IMR-90 (cell line): Measurements from ENCODE around the gene PAX8. TPM values are rescaled to one million over a fixed set of nuclear protein-coding genes. Genes with fewer than 3 reads are reported as not detected.

ENCODE experiments used
- ATAC-seq: fragments of 200-7000 bp; cut with Tn5 transposase; 2 replicates; pipeline ENCODE4 v1.9.1; 2020; ENCODE audit warnings: low read depth, mild to moderate bottlenecking, moderate library complexity
- BruUV-seq: library from RNA; stranded (reverse); fragments of 400-500 nt; replicated peaks from 2 replicates; lab custom pipeline; 2021; lab: Mats Ljungman, UMichigan
- CTCF ChIA-PET: fragments of 300-600 bp; formaldehyde crosslinking; extraction: SDS; loops from one replicate; lab custom pipeline; 2021; ENCODE audit warnings: antibody characterized with exemption; lab: Yijun Ruan, JAX
- POLR2A ChIA-PET: fragments of 300-600 bp; sonication (Branson Sonifier 250); formaldehyde crosslinking; loops from one replicate; lab custom pipeline; 2022; ENCODE audit warnings: antibody characterized with exemption; ENCODE audit not compliant: unreplicated experiment; lab: Charles Lee
- DNase-seq: peaks from one replicate; pipeline ENCODE4 v3.0.0; 2013
- H2AFZ ChIP-seq: replicated peaks from 2 replicates; pipeline ENCODE3; 2013; ENCODE audit warnings: low read length, mild to moderate bottlenecking; ENCODE audit not compliant: poor library complexity
- H2AK5ac ChIP-seq: 2 replicates; pipeline ENCODE4 v1.6.1; 2013; ENCODE audit warnings: low read depth, low read length, inconsistent platforms
- H2AK9ac ChIP-seq: replicated peaks from 2 replicates; pipeline ENCODE3; 2013; ENCODE audit warnings: mild to moderate bottlenecking, low read depth, low read length, moderate library complexity; ENCODE audit not compliant: poor library complexity
- H2BK120ac ChIP-seq: 2 replicates; pipeline ENCODE4 v1.6.1; 2013; ENCODE audit warnings: low read depth, low read length, inconsistent platforms
- H2BK15ac ChIP-seq: 3 replicates; pipeline ENCODE4 v1.6.1; 2013; ENCODE audit warnings: low read depth, low read length, inconsistent platforms
- H2BK20ac ChIP-seq: 2 replicates; pipeline ENCODE4 v1.6.1; 2013; ENCODE audit warnings: low read depth, mild to moderate bottlenecking, inconsistent platforms, low read length, moderate library complexity
- H2BK5ac ChIP-seq: 2 replicates; pipeline ENCODE4 v1.6.1; 2013; ENCODE audit warnings: mild to moderate bottlenecking, low read depth, low read length, inconsistent platforms; ENCODE audit not compliant: poor library complexity, severe bottlenecking
- H3K14ac ChIP-seq: replicated peaks from 2 replicates; pipeline ENCODE4 v1.6.1; 2013; ENCODE audit warnings: low read depth, low read length, inconsistent platforms
- H3K18ac ChIP-seq: 2 replicates; pipeline ENCODE4 v1.6.1; 2013; ENCODE audit warnings: low read depth, low read length, control low read depth
- H3K23ac ChIP-seq: 2 replicates; pipeline ENCODE4 v1.6.1; 2013; ENCODE audit warnings: low read depth, low read length, inconsistent platforms
- H3K27ac ChIP-seq: 2 replicates; pipeline ENCODE4 v1.5.1; 2013; ENCODE audit warnings: mild to moderate bottlenecking, control low read depth, low read length; ENCODE audit not compliant: insufficient read depth
- H3K27me3 ChIP-seq: 2 replicates; pipeline ENCODE4 v1.6.1; 2013; ENCODE audit warnings: low read length; ENCODE audit not compliant: control insufficient read depth, insufficient read depth
- H3K36me3 ChIP-seq: 2 replicates; pipeline ENCODE4 v1.6.1; 2013; ENCODE audit warnings: low read length, mixed read lengths; ENCODE audit not compliant: control insufficient read depth, insufficient read depth
- H3K4ac ChIP-seq: 2 replicates; pipeline ENCODE4 v1.6.1; 2013; ENCODE audit warnings: low read depth, low read length, inconsistent platforms
- H3K4me1 ChIP-seq: 2 replicates; pipeline ENCODE4 v1.6.1; 2013; ENCODE audit warnings: low read length, mixed read lengths; ENCODE audit not compliant: control insufficient read depth, insufficient read depth
- H3K4me2 ChIP-seq: 2 replicates; pipeline ENCODE4 v1.6.1; 2013; ENCODE audit warnings: low read depth, mild to moderate bottlenecking, control low read depth, low read length, moderate library complexity
- H3K4me3 ChIP-seq: 2 replicates; pipeline ENCODE4 v1.5.1; 2013; ENCODE audit warnings: low read depth, mild to moderate bottlenecking, control low read depth, low read length, moderate library complexity; ENCODE audit not compliant: insufficient read depth
- H3K56ac ChIP-seq: 2 replicates; pipeline ENCODE4 v1.6.1; 2013; ENCODE audit warnings: low read length, inconsistent platforms; ENCODE audit not compliant: insufficient read depth; ENCODE audit errors: extremely low read depth
- H3K79me1 ChIP-seq, 2 experiments: 2 replicates each; pipeline ENCODE4 v1.6.1; 2013; ENCODE audit warnings: low read length in 2 of 2, inconsistent platforms in 1 of 2, low read depth in 1 of 2
- H3K9ac ChIP-seq: 2 replicates; pipeline ENCODE4 v1.6.1; 2013; ENCODE audit warnings: low read depth, low read length, control low read depth
- H3K9me1 ChIP-seq: 2 replicates; pipeline ENCODE4 v1.6.1; 2013; ENCODE audit warnings: low read length, inconsistent platforms; ENCODE audit not compliant: insufficient read depth
- H3K9me3 ChIP-seq: 2 replicates; pipeline ENCODE4 v1.6.1; 2013; ENCODE audit warnings: low read length; ENCODE audit not compliant: control insufficient read depth, insufficient read depth
- H4K20me1 ChIP-seq: 2 replicates; pipeline ENCODE4 v1.6.1; 2013; ENCODE audit warnings: low read length, inconsistent platforms; ENCODE audit not compliant: insufficient read depth
- H4K5ac ChIP-seq: 2 replicates; pipeline ENCODE4 v1.6.1; 2013; ENCODE audit warnings: mild to moderate bottlenecking, low read depth, low read length, control low read depth
- H4K8ac ChIP-seq, 2 experiments: 2 replicates each; pipeline ENCODE4 v1.6.1; 2013; ENCODE audit warnings: low read depth in 2 of 2, low read length in 2 of 2, control low read depth in 1 of 2, inconsistent platforms in 1 of 2
- H4K91ac ChIP-seq: 2 replicates; pipeline ENCODE4 v1.6.1; 2013; ENCODE audit warnings: low read depth, low read length, inconsistent platforms; ENCODE audit not compliant: insufficient read depth
- MXI1 ChIP-seq: IDR thresholded peaks from 2 replicates; pipeline ENCODE4 v1.6.1; 2012; ENCODE audit warnings: low read depth, mild to moderate bottlenecking, low read length, moderate library complexity, borderline replicate concordance
- whole genome bisulfite sequencing, 2 experiments: methylation state at CpG; one replicate each; pipeline versions ENCODE4 v1.1.5 to v1.1.7; 2013; ENCODE audit warnings: missing lambda C conversion rate in 2 of 2; ENCODE audit not compliant: insufficient read length in 1 of 2; ENCODE audit errors: extremely low coverage in 2 of 2; 5-methylcytosine and 5-hydroxymethylcytosine counted together
- dilution Hi-C: fragments of 300-500 bp; cut with HindIII; formaldehyde crosslinking; loops from one replicate; pipeline ENCODE4 v1.14.3; 2018; ENCODE audit warnings: low sequenced_read_pairs; ENCODE audit not compliant: unreplicated experiment
- in situ Hi-C: fragments of 300-500 bp; cut with MboI; formaldehyde crosslinking; loops from 3 replicates; pipeline ENCODE4 v1.14.3; 2019; ENCODE audit warnings: low sequenced_read_pairs, inconsistent platforms, mixed read lengths
- intact Hi-C: fragments of 100-400 bp; cut with micrococcal nuclease; formaldehyde crosslinking; loops from 2 replicates; pipeline ENCODE4 v1.10.0; 2022
- polyA plus RNA-seq, 3 experiments: library from polyadenylated mRNA; depleted of rRNA; stranded (reverse); fragments of >200 nt; gene quantifications; 2 replicates each; pipeline ENCODE4 v1.2.3, GENCODE V29; 2012; ENCODE audit warnings: low replicate concordance in 1 of 3
- total RNA-seq: library from RNA; depleted of rRNA; stranded (reverse); fragments of >200 nt; gene quantifications from 2 replicates; pipeline ENCODE4 v1.2.3, GENCODE V29; 2012

The PAX8 gene
- total and polyA plus RNA-seq, 2 of the 4 experiments (the other 2 are of a cell fraction): 0.18 to 1.5 TPM

DNA sequence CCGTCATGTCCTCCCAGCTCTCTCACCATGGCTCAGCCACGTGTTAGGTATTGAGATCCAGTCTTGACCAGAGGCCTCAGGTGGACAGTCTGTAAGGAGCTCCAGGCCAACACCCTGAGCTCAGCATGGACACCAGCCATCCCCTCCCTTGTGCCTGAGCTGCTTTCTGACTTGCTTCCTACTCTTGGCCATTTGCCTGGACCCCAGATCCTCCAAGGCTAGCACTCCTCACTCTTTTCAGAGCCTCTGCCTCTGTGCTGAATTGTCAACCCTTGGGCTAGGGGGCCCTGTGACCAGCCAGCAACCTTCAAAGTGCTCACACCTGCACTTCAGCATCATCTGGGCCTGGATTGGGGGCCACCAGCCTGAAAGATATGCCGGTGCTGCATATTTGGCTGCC is 46.6 kb downstream of the PAX8 start:
- no peak overlapping the region for H3K4me2 ChIP-seq
- no peak overlapping the region for H2AK5ac ChIP-seq
- intact Hi-C loops (no loop called here), dilution Hi-C loops (no loop called here), in situ Hi-C loops (no loop called here)
- H3K36me3 ChIP-seq: no peaks in the 10 kb centered on the region
- H3K9ac ChIP-seq: no peak overlapping the region
- no peak overlapping the region for H3K4me3 ChIP-seq
- no peak for ATAC-seq
- no peak overlapping the region for H3K27ac ChIP-seq
- H2BK5ac ChIP-seq: no peak overlapping the region
- no peak for TF ChIP-seq MXI1
- H3K23ac ChIP-seq: no peak overlapping the region
- no peaks in the 10 kb centered on the region for H4K20me1 ChIP-seq
- no peaks in the 10 kb centered on the region for H3K27me3 ChIP-seq
- no peak overlapping the region for H3K18ac ChIP-seq
- H3K9me3 ChIP-seq: no peaks in the 10 kb centered on the region
- peak overlapping the region; percentile 38 for H2AFZ ChIP-seq
- H3K79me1 ChIP-seq: no peaks in the 10 kb centered on the region
- no peaks in the 10 kb centered on the region for H3K4me1 ChIP-seq
- 100% methylated on average over 1 of the region's 3 CpGs; no CpG with 5 or more reads in 1 of the 2 experiments for WGBS, 2 experiments
- H4K5ac ChIP-seq: no peak overlapping the region
- H3K14ac ChIP-seq: no peak overlapping the region
- no TSS peak for BruUV-seq
- H4K91ac ChIP-seq: no peak overlapping the region
- no peak overlapping the region for H4K8ac ChIP-seq
- H3K56ac ChIP-seq: no peak overlapping the region
- no peak overlapping the region for H2BK15ac ChIP-seq
- ChIA-PET CTCF (interaction anchor here (1.2 kb wide), 1 partner anchor 138 kb away, joined by 4 read pairs; no protein-coding TSS in a partner anchor), POLR2A (no interaction called here)
- H2BK120ac ChIP-seq: no peak overlapping the region
- no peaks in the 10 kb centered on the region for H3K9me1 ChIP-seq
- no peak overlapping the region for H2BK20ac ChIP-seq
- H3K4ac ChIP-seq: no peak overlapping the region
- H2AK9ac ChIP-seq: no peak overlapping the region
- no peak for DNase-seq
